ENCODE measurements around the gene TMPRSS3. TPM values are rescaled to one million over a fixed set of nuclear protein-coding genes. Genes with fewer than 3 reads are reported as not detected.

The TMPRSS3 gene
- total RNA-seq, 2 experiments from 2014 or later: 9.9 to 10.1 TPM

GRCh38 chr21:42378418-42378817 is 17.4 kb downstream of the TMPRSS3 start:
- Mint-ChIP-seq H3K36me3 (ENCODE audit: low read depth) (peaks cover 15% of the 10 kb centered on the region), H3K27ac (no peak overlapping the region), H3K4me3 (no peak overlapping the region), H3K9me3 (ENCODE audit: insufficient read depth) (peaks cover 8% of the 10 kb centered on the region), H3K4me1 (ENCODE audit: low read depth) (peaks cover 20% of the 10 kb centered on the region), H3K27me3 (ENCODE audit: low read depth) (no peaks in the 10 kb centered on the region)
- DNase-seq (no peak), ATAC-seq (no peak)
- ChIA-PET CTCF (interaction anchor here (0.9 kb wide), 1 partner anchor 69 kb away, joined by 3 read pairs; no protein-coding TSS in a partner anchor), POLR2A (interaction anchor here (0.9 to 1.1 kb wide), 2 partner anchors 14 to 25 kb away, joined by 3 read pairs; partner anchors contain the start of gene UBASH3A)

GRCh38 chr21:42377951-42378340 is 17.9 kb downstream of the TMPRSS3 start:
- ATAC-seq (no peak), DNase-seq (no peak)
- Mint-ChIP-seq H3K4me1 (ENCODE audit: low read depth) (peaks cover 24% of the 10 kb centered on the region), H3K9me3 (ENCODE audit: insufficient read depth) (peaks cover 8% of the 10 kb centered on the region), H3K27ac (no peak overlapping the region), H3K27me3 (ENCODE audit: low read depth) (no peaks in the 10 kb centered on the region), H3K36me3 (ENCODE audit: low read depth) (peaks cover 15% of the 10 kb centered on the region), H3K4me3 (no peak overlapping the region)
- ChIA-PET CTCF (interaction anchor here (0.9 kb wide), 1 partner anchor 68 kb away, joined by 3 read pairs; no protein-coding TSS in a partner anchor), POLR2A (interaction anchor here (0.6 to 1.1 kb wide), 3 partner anchors 15 to 26 kb away, joined by 3 read pairs; partner anchors contain the start of gene UBASH3A)

- Mint-ChIP-seq H3K27me3 (ENCODE audit: low read depth) (no peaks in the 10 kb centered on the region), H3K27ac (no peak overlapping the region), H3K4me1 (ENCODE audit: low read depth) (peaks cover 25% of the 10 kb centered on the region), H3K36me3 (ENCODE audit: low read depth) (peaks cover 10% of the 10 kb centered on the region), H3K4me3 (no peak overlapping the region), H3K9me3 (ENCODE audit: insufficient read depth) (peaks cover 8% of the 10 kb centered on the region)
- ATAC-seq: no peak
- POLR2A ChIA-PET: interaction anchor here (0.6 to 0.9 kb wide), 2 partner anchors 15 to 27 kb away, joined by 3 read pairs; no protein-coding TSS in a partner anchor
- CTCF ChIA-PET: interaction anchor here (0.9 kb wide), 1 partner anchor 68 kb away, joined by 3 read pairs; no protein-coding TSS in a partner anchor
- DNase-seq: no peak
Observed at GRCh38 chr21:42377211-42377950, 18.5 kb downstream of the TMPRSS3 start.

GRCh38 chr21:42376338-42376982 is 19.4 kb downstream of the TMPRSS3 start:
- ChIA-PET CTCF (no interaction called here), POLR2A (no interaction called here)
- ATAC-seq: no peak
- Mint-ChIP-seq H3K4me1 (ENCODE audit: low read depth) (peaks cover 23% of the 10 kb centered on the region), H3K36me3 (ENCODE audit: low read depth) (peaks cover 1% of the 10 kb centered on the region), H3K9me3 (ENCODE audit: insufficient read depth) (peaks cover under 1% of the 10 kb centered on the region), H3K27ac (no peak overlapping the region), H3K4me3 (no peak overlapping the region), H3K27me3 (ENCODE audit: low read depth) (no peaks in the 10 kb centered on the region)
- DNase-seq: no peak

GRCh38 chr21:42375966-42376337 is 19.9 kb downstream of the TMPRSS3 start:
- Mint-ChIP-seq H3K27me3 (ENCODE audit: low read depth) (no peaks in the 10 kb centered on the region), H3K36me3 (ENCODE audit: low read depth) (no peaks in the 10 kb centered on the region), H3K4me1 (ENCODE audit: low read depth) (peaks cover 22% of the 10 kb centered on the region), H3K27ac (no peak overlapping the region), H3K9me3 (ENCODE audit: insufficient read depth) (no peaks in the 10 kb centered on the region), H3K4me3 (no peak overlapping the region)
- DNase-seq: no peak
- POLR2A ChIA-PET: no interaction called here
- ATAC-seq: no peak
- CTCF ChIA-PET: interaction anchor here (2.0 kb wide), 1 partner anchor 17 kb away, joined by 5 read pairs; no protein-coding TSS in a partner anchor

DNA sequence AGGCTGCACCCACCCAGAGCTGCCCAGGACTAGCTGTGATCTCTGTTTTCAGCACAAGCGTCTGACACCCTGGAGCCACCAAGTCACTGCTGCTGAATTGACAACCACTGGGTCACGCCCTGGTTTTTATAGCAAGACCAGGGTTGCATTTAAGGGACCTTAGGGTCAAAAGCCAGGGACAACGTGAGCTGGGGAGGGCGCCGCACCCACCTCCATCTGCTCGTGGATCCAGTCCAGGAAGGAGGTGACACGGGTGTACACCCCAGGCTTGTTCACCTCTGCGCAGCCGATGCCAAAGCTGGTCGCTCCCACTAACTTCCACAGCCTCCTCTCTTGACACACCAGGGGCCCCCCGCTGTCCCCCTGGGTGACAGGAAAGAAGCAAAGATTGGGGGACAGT is 20.3 kb downstream of the TMPRSS3 start:
- Mint-ChIP-seq H3K4me3 (no peak overlapping the region), H3K27me3 (ENCODE audit: low read depth) (no peaks in the 10 kb centered on the region), H3K27ac (no peak overlapping the region), H3K4me1 (ENCODE audit: low read depth) (peaks cover 22% of the 10 kb centered on the region), H3K9me3 (ENCODE audit: insufficient read depth) (no peaks in the 10 kb centered on the region), H3K36me3 (ENCODE audit: low read depth) (no peaks in the 10 kb centered on the region)
- ChIA-PET CTCF (interaction anchor here (2.0 kb wide), 1 partner anchor 17 kb away, joined by 5 read pairs; no protein-coding TSS in a partner anchor), POLR2A (interaction anchor here (1.2 kb wide), 1 partner anchor 46 kb away, joined by 3 read pairs; no protein-coding TSS in a partner anchor)
- ATAC-seq (no peak), DNase-seq (no peak)

- Mint-ChIP-seq H3K4me3 (no peak overlapping the region), H3K27me3 (ENCODE audit: low read depth) (no peaks in the 10 kb centered on the region), H3K4me1 (ENCODE audit: low read depth) (peaks cover 27% of the 10 kb centered on the region), H3K9me3 (ENCODE audit: insufficient read depth) (no peaks in the 10 kb centered on the region), H3K27ac (no peak overlapping the region), H3K36me3 (ENCODE audit: low read depth) (no peaks in the 10 kb centered on the region)
- ATAC-seq (no peak), DNase-seq (no peak)
- ChIA-PET POLR2A (interaction anchor here (0.9 to 2.7 kb wide), 4 partner anchors 14 to 46 kb away, joined by 3 to 20 read pairs (median 4); partner anchors contain the start of gene UBASH3A), CTCF (interaction anchor here (1.6 to 2.0 kb wide), 3 partner anchors 14 to 30 kb away, joined by 3 to 5 read pairs (median 5); no protein-coding TSS in a partner anchor)
Observed at GRCh38 chr21:42374864-42375499, 20.9 kb downstream of the TMPRSS3 start.

GRCh38 chr21:42374457-42374856 is 21.4 kb downstream of the TMPRSS3 start:
- Mint-ChIP-seq H3K4me3 (no peak overlapping the region), H3K27ac (no peak overlapping the region), H3K4me1 (ENCODE audit: low read depth) (peaks cover 28% of the 10 kb centered on the region), H3K27me3 (ENCODE audit: low read depth) (no peaks in the 10 kb centered on the region), H3K36me3 (ENCODE audit: low read depth) (no peaks in the 10 kb centered on the region), H3K9me3 (ENCODE audit: insufficient read depth) (no peaks in the 10 kb centered on the region)
- ATAC-seq: no peak
- no peak for DNase-seq
- CTCF ChIA-PET: interaction anchor here (1.6 to 2.0 kb wide), 3 partner anchors 14 to 30 kb away, joined by 3 to 5 read pairs (median 5); no protein-coding TSS in a partner anchor
- POLR2A ChIA-PET: interaction anchor here (0.9 to 2.7 kb wide), 4 partner anchors 13 to 47 kb away, joined by 3 to 20 read pairs (median 4); partner anchors contain the start of gene UBASH3A

- ChIA-PET POLR2A (interaction anchor here (1.2 to 2.7 kb wide), 3 partner anchors 19 to 47 kb away, joined by 3 to 20 read pairs (median 5); partner anchors contain the start of gene UBASH3A), CTCF (interaction anchor here (1.4 to 2.0 kb wide), 4 partner anchors 13 to 135 kb away, joined by 3 to 5 read pairs (median 4); no protein-coding TSS in a partner anchor)
- Mint-ChIP-seq H3K9me3 (ENCODE audit: insufficient read depth) (no peaks in the 10 kb centered on the region), H3K4me1 (ENCODE audit: low read depth) (peaks cover 32% of the 10 kb centered on the region), H3K27me3 (ENCODE audit: low read depth) (no peaks in the 10 kb centered on the region), H3K4me3 (no peak overlapping the region), H3K27ac (peak overlapping the region; percentile 23), H3K36me3 (ENCODE audit: low read depth) (no peaks in the 10 kb centered on the region)
- ATAC-seq: peak; percentile 20
- DNase-seq: no peak
Observed at GRCh38 chr21:42373908-42374455, 21.9 kb downstream of the TMPRSS3 start.

DNA sequence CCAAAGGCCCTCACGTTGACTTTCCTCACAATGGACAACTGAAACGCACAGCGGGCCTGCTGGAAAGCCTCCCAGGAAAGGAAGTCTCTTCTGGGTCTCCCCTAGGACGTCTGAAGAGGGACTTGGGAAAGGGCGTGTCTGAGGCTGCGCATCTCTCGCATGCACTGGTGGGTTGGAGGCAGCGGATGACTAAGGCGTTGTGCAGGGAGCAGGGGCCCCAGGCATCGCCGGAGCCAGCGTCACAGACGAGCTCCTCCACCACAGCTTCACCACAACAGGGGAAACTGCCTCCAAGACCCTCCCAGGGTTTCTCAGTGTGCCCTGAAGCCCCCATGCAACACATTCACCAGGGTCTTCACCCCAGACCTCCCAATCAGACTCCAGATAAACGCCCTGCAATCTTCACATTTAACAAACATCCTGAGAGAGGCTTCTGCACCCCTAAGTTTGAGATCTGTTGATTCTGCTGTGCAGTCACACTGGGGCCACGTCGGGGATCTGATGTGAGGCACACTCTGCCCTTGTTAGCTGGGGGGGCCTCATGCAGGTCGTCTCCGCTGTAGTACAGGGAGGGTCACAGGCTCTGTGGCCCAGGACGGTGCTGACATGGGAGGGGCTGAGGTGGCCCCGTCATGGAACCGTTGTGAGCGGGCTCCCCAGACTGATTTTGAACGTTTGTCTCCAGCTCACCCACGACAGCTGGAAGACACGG is 22.5 kb downstream of the TMPRSS3 start:
- Mint-ChIP-seq H3K36me3 (ENCODE audit: low read depth) (no peaks in the 10 kb centered on the region), H3K27me3 (ENCODE audit: low read depth) (no peaks in the 10 kb centered on the region), H3K27ac (peak overlapping the region; percentile 75), H3K9me3 (ENCODE audit: insufficient read depth) (no peaks in the 10 kb centered on the region), H3K4me1 (ENCODE audit: low read depth) (peaks cover 34% of the 10 kb centered on the region), H3K4me3 (no peak overlapping the region)
- DNase-seq (peak; percentile 37), ATAC-seq (peak; percentile 55)
- ChIA-PET POLR2A (interaction anchor here (1.2 to 2.7 kb wide), 2 partner anchors 20 to 30 kb away, joined by 5 to 20 read pairs; partner anchors contain the start of gene UBASH3A), CTCF (interaction anchor here (1.4 to 1.6 kb wide), 3 partner anchors 13 to 135 kb away, joined by 3 to 5 read pairs (median 3); no protein-coding TSS in a partner anchor)

Measured in activated CD8-positive, alpha-beta T cell treated with anti-CD3 and anti-CD28 coated beads, Interleukin-2, amount 10 ng/mL, durations not matched to agents 7 days and 5 days (primary cell).